Measurements from ENCODE around the gene TADA2B.

The TADA2B gene

DNA sequence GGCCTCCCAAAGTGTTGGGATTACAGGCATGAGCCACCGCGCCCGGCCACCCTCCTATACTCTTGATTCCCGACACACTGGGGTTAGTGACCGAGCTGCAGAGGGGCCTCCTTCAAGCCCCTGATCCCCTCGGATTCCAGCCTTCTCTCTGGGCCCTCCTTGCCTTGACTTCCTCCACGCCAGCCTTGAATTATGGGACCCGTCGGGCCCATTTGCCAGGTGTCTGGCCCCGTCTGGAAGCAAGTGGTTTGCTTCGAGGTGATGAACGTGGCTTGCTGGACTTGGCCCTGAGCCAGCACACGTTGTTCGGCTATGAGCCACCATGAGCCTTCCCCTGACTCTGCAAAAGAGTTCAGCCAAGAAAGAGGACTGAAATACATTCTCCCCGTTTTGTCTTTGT is 62.1 kb downstream of the TADA2B start:
- H3K9ac ChIP-seq (ENCODE audit: low read length), result no peak overlapping the region
- H4K20me1 ChIP-seq (ENCODE audit: insufficient read depth, low read length), result no peaks in the 10 kb centered on the region
- H3K9me2 ChIP-seq (ENCODE audit: low read depth, low read length), result no peaks in the 10 kb centered on the region
- TF ChIP-seq, protein P1, sequence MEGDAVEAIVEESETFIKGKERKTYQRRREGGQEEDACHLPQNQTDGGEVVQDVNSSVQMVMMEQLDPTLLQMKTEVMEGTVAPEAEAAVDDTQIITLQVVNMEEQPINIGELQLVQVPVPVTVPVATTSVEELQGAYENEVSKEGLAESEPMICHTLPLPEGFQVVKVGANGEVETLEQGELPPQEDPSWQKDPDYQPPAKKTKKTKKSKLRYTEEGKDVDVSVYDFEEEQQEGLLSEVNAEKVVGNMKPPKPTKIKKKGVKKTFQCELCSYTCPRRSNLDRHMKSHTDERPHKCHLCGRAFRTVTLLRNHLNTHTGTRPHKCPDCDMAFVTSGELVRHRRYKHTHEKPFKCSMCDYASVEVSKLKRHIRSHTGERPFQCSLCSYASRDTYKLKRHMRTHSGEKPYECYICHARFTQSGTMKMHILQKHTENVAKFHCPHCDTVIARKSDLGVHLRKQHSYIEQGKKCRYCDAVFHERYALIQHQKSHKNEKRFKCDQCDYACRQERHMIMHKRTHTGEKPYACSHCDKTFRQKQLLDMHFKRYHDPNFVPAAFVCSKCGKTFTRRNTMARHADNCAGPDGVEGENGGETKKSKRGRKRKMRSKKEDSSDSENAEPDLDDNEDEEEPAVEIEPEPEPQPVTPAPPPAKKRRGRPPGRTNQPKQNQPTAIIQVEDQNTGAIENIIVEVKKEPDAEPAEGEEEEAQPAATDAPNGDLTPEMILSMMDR (IDR thresholded peaks at IDR 0.05; ENCODE audit: low read length), result no peak
- TF ChIP-seq EZH2 (IDR thresholded peaks at IDR 0.05; ENCODE audit: borderline replicate concordance, low read length), result no peak
- H3K4me3 ChIP-seq (ENCODE audit: low read depth, low read length, poor library complexity, severe bottlenecking), result no peak overlapping the region
- H3K79me2 ChIP-seq (ENCODE audit: insufficient read depth, low read length), result no peaks in the 10 kb centered on the region
- peaks cover 13% of the 10 kb centered on the region for H3K4me1 ChIP-seq (ENCODE audit: insufficient read depth, low read length, severe bottlenecking)
- no peaks in the 10 kb centered on the region for H3K36me3 ChIP-seq (ENCODE audit: insufficient read depth, low read length)
- H2AFZ ChIP-seq (ENCODE audit: low read length), result no peak overlapping the region
- H3K27ac ChIP-seq (ENCODE audit: low read depth, low read length, poor library complexity, severe bottlenecking), result no peak overlapping the region
- H3K27me3 ChIP-seq (ENCODE audit: insufficient read depth, low read length), result no peaks in the 10 kb centered on the region
- H3K4me2 ChIP-seq (ENCODE audit: low read length), result no peak overlapping the region
- no peaks in the 10 kb centered on the region for H3F3A ChIP-seq (ENCODE audit: insufficient read depth, low read length)
- H3K9me3 ChIP-seq (ENCODE audit: low read length), result no peaks in the 10 kb centered on the region

DNA sequence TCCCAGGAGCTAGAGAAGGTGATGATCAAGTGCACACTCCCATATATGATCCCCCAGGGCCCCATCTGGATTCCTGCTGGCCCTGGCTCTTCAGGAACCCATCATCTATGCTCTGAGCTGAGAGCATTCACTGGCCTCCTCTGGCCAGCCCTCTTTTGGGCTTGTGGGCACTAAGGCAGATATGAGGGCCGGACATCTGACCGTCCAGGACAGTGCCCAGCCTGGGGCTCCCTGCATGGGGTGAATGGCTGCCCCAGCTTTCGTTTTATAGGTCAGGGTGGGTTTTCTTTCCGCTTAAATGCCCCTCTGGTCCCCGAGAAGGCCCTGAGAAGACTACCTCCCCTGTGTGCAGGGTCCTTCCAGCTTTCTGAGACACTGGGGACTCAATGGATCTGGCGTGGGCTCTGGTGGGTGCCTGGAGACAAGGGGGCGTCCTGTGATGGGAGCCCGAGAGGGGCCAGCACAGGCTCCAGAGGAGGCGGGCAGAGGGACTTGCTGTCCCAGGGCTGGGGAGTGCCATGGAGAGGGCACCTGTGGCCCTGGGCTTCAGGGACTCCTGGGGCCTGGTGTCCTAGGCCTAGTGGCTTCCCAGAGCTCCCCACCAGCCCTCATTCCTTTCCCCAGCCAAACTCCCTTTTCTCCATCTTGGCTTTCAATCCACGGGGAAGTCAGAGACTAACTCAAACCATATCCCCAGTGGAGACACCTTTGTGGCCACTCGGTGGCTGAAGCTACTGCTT is 64.2 kb downstream of the TADA2B start:
- H3F3A ChIP-seq (ENCODE audit: insufficient read depth, low read length), result no peaks in the 10 kb centered on the region

More for the DNA sequence above, 64.2 kb downstream of the TADA2B start:
- Histone ChIP-seq H2AFZ (ENCODE audit: low read length) (no peak overlapping the region), H3K79me2 (ENCODE audit: insufficient read depth, low read length) (no peaks in the 10 kb centered on the region), H3K4me3 (ENCODE audit: low read depth, low read length, poor library complexity, severe bottlenecking) (no peak overlapping the region), H3K27me3 (ENCODE audit: insufficient read depth, low read length) (no peaks in the 10 kb centered on the region), H3K36me3 (ENCODE audit: insufficient read depth, low read length) (no peaks in the 10 kb centered on the region), H3K4me1 (ENCODE audit: insufficient read depth, low read length, severe bottlenecking) (peaks cover 7% of the 10 kb centered on the region), H3K9me3 (ENCODE audit: low read length) (no peaks in the 10 kb centered on the region), H4K20me1 (ENCODE audit: insufficient read depth, low read length) (no peaks in the 10 kb centered on the region), H3K9me2 (ENCODE audit: low read depth, low read length) (no peaks in the 10 kb centered on the region), H3K9ac (ENCODE audit: low read length) (no peak overlapping the region), H3K4me2 (ENCODE audit: low read length) (no peak overlapping the region), H3K27ac (ENCODE audit: low read depth, low read length, poor library complexity, severe bottlenecking) (no peak overlapping the region)
- TF ChIP-seq, protein P1 (IDR thresholded peaks at IDR 0.05; ENCODE audit: low read length), result no peak
- TF ChIP-seq EZH2 (IDR thresholded peaks at IDR 0.05; ENCODE audit: borderline replicate concordance, low read length), result no peak

Measured in OCI-LY1 (cell line).